K562 (cell line): ENCODE measurements around the gene METRN. TPM values are rescaled to one million over a fixed set of nuclear protein-coding genes. Genes with fewer than 3 reads are reported as not detected.

Source experiments
- ATF3 ChIP-seq, 2 experiments: fragments of 450-650 bp in 1 of 2; sonication (generic) in 1 of 2; formaldehyde crosslinking in 1 of 2; IDR thresholded peaks in 1 of 2; conservative IDR thresholded peaks in 1 of 2; 2 replicates each; pipeline versions ENCODE4 v1.6.1 to v1.8.1; 2016 to 2023; ENCODE audit warnings: mild to moderate bottlenecking in 2 of 2, moderate library complexity in 2 of 2, inconsistent platforms in 1 of 2, missing genetic modification reagents in 1 of 2
- GTF3C2 ChIP-seq: IDR thresholded peaks from 3 replicates; pipeline ENCODE4 v1.6.1; 2011; ENCODE audit warnings: borderline replicate concordance, mild to moderate bottlenecking, moderate library complexity; ENCODE audit not compliant: insufficient read length; ENCODE audit errors: extremely low read depth
- HES1 ChIP-seq: fragments of 450-650 bp; IDR thresholded peaks from 2 replicates; pipeline ENCODE4 v1.6.1; 2016; ENCODE audit warnings: low read depth, mild to moderate bottlenecking, moderate library complexity
- MTA1 ChIP-seq: fragments of 450-650 bp; IDR thresholded peaks from 2 replicates; pipeline ENCODE4 v1.6.1; 2017; ENCODE audit warnings: borderline replicate concordance
- PBX2 ChIP-seq, 2 experiments: IDR thresholded peaks in 1 of 2; conservative IDR thresholded peaks in 1 of 2; 2 replicates each; pipeline ENCODE4 v1.6.1; 2016; ENCODE audit warnings: low read depth in 2 of 2, mild to moderate bottlenecking in 1 of 2, missing compliant biosample characterization in 1 of 2, missing genetic modification characterization in 1 of 2, moderate library complexity in 1 of 2
- RBM15 ChIP-seq: fragments of 200-400 bp; formaldehyde crosslinking; IDR thresholded peaks from 2 replicates; pipeline ENCODE4 v1.6.1; 2018; ENCODE audit warnings: mild to moderate bottlenecking, low read length, moderate library complexity; ENCODE audit not compliant: insufficient read depth
- THRA ChIP-seq: fragments of 450-650 bp; IDR thresholded peaks from 2 replicates; pipeline ENCODE4 v1.6.1; 2017; ENCODE audit warnings: mild to moderate bottlenecking, moderate library complexity
- YY1 ChIP-seq, 3 experiments: IDR thresholded peaks; 2 replicates each; pipeline ENCODE4 v1.6.1; 2011; ENCODE audit warnings: low read length in 2 of 3, mild to moderate bottlenecking in 2 of 3, moderate library complexity in 2 of 3, borderline replicate concordance in 1 of 3, control low read depth in 1 of 3, low read depth in 1 of 3; ENCODE audit not compliant: insufficient read depth in 3 of 3, insufficient replicate concordance in 2 of 3, control insufficient read depth in 1 of 3, insufficient read length in 1 of 3; ENCODE audit errors: extremely low read depth in 1 of 3
- ZFP1 ChIP-seq: fragments of 450-650 bp; formaldehyde crosslinking; IDR thresholded peaks from 2 replicates; pipeline ENCODE4 v1.4.0; 2020; ENCODE audit warnings: mild to moderate bottlenecking, mixed read lengths
- ZNF134 ChIP-seq: fragments of 250-450 bp; sonication (Bioruptor Pico); conservative IDR thresholded peaks from 2 replicates; pipeline ENCODE4 v1.4.0; 2020
- ZNF395 ChIP-seq: fragments of 200-800 bp; sonication (Bioruptor generic); IDR thresholded peaks from 2 replicates; pipeline ENCODE4 v1.6.1; 2017; ENCODE audit warnings: missing genetic modification characterization, missing compliant biosample characterization
- ZNF408 ChIP-seq: fragments of 250-450 bp; sonication (Bioruptor Pico); IDR thresholded peaks from 2 replicates; pipeline ENCODE4 v1.4.0; 2020; ENCODE audit warnings: low read depth, mild to moderate bottlenecking, moderate library complexity
- ZNF584 ChIP-seq: fragments of 200-800 bp; sonication (Bioruptor generic); IDR thresholded peaks from 2 replicates; pipeline ENCODE4 v1.6.1; 2016; ENCODE audit warnings: low read depth, mild to moderate bottlenecking, missing genetic modification characterization, missing compliant biosample characterization
- polyA plus RNA-seq, 8 experiments: library from polyadenylated mRNA; depleted of rRNA in 4 of 8; stranded (reverse) in 5 of 8; unstranded in 3 of 8; fragments of >200 nt; fragmentation: Nextera tagmentation in 2 of 8; fragmentation: Illumina TruSeq in 1 of 8; extraction: Ambion mirVana in 2 of 8; extraction: Trizol in 1 of 8; gene quantifications; 2 replicates each; pipeline versions ENCODE4 v1.2.1 to v1.2.3, GENCODE V29; 2011 to 2014; ENCODE audit warnings: inconsistent platforms in 1 of 8, missing spikeins in 1 of 8
- total RNA-seq, 7 experiments: library from RNA; depleted of rRNA in 6 of 7; stranded (reverse); fragments of >200 nt in 6 of 7; fragmentation: Illumina TruSeq in 2 of 7; extraction: Trizol in 2 of 7; gene quantifications; 2 replicates each; pipeline versions ENCODE4 v1.2.1 to v1.2.3, GENCODE V29; 2011 to 2021; ENCODE audit warnings: low replicate concordance in 1 of 7

METRN gene
- total and polyA plus RNA-seq, 9 of the 15 experiments (the other 6 are each of a cell fraction or from before 2014, with no cell fraction given): 0.20 to 89.8 (median 15.4) TPM

- TF ChIP-seq GTF3C2: no peak
- no peak for TF ChIP-seq ZFP1 (CRISPR knock-in tag)
- peak; percentile 60; the same call in 1 of the 2 replicates for TF ChIP-seq ZNF395
- no peak for TF ChIP-seq THRA
- TF ChIP-seq ZNF408: no peak
- no peak for TF ChIP-seq HES1
- TF ChIP-seq ZNF584 (CRISPR knock-in tag): no peak
- no peak for TF ChIP-seq RBM15
- peak in 2 of 3 experiments; percentile 26 to 59 for TF ChIP-seq YY1 (IDR thresholded peaks at IDR 0.05; ENCODE audit: borderline replicate concordance in 1 of 3, control insufficient read depth in 1 of 3, extremely low read depth in 1 of 3, insufficient read depth in 3 of 3, insufficient read length in 1 of 3, insufficient replicate concordance in 2 of 3, low read depth in 1 of 3, low read length in 2 of 3)
- TF ChIP-seq ATF3 (IDR thresholded peaks at IDR 0.05): no peak
- TF ChIP-seq ATF3 (CRISPR knock-in tag; conservative IDR thresholded peaks at IDR 0.05): no peak
- TF ChIP-seq PBX2 (CRISPR knock-in tag; IDR thresholded peaks at IDR 0.05; ENCODE audit: low read depth): no peak
- TF ChIP-seq PBX2 (tag; conservative IDR thresholded peaks at IDR 0.05; ENCODE audit: low read depth): no peak
- TF ChIP-seq MTA1: 0 out of 2 replicates have a peak, but pooled peaks have one; percentile 17
- no peak for TF ChIP-seq ZNF134
These were observed 19.4 kb upstream of the METRN start (continued) for GRCh38 chr16:695355-696089.
